SK-MEL-5 (cell line): ENCODE results near the gene F8A3. TPM values are rescaled to one million over a fixed set of nuclear protein-coding genes. Genes with fewer than 3 reads are reported as not detected.
"Not testable (repeated sequence)": the region's sequence is repeated elsewhere in the genome, so short reads cannot be mapped to it uniquely, and the experiment has no call there.

Source experiments
- DNase-seq: peaks from one replicate; pipeline ENCODE4 v3.0.0-alpha.2; 2016; ENCODE audit warnings: low read depth, low spot score
- in situ Hi-C: cut with HindIII; loops from 2 replicates; pipeline ENCODE4 v1.10.0; 2016; ENCODE audit warnings: low sequenced_read_pairs, high pct_unique_total_duplicates, low pct_unique_long_range_greater_than_20kb
- polyA plus RNA-seq, 2 experiments: library from polyadenylated mRNA; depleted of rRNA; stranded (reverse); fragments of >200 nt; gene quantifications; 2 replicates each; pipeline ENCODE4 v1.2.3, GENCODE V29; 2015
- small RNA-seq, 2 experiments: library from RNA; depleted of rRNA; stranded (forward); fragments of <200 nt; gene quantifications; one replicate each; pipeline ENCODE3, GENCODE V24; 2014
- total RNA-seq: library from RNA; depleted of rRNA; stranded (reverse); fragments of >200 nt; shearing (Covaris generic); gene quantifications from 2 replicates; pipeline ENCODE4 v1.2.3, GENCODE V29; 2014; rRNA removed

Gene F8A3
- total RNA-seq: 1.6 and 1.8 TPM in 2 replicates
- 22.2 TPM in 2 replicates for polyA plus RNA-seq (2015; cell fraction: cytosol; rRNA removed)
- polyA plus RNA-seq (2015; cell fraction: nucleus; rRNA removed): 4.0 and 6.1 TPM in 2 replicates

- DNase-seq, in situ Hi-C loops: not testable (repeated sequence)
Measured at GRCh38 chrX:155458471-155458870, at the start of gene F8A3. Gene F8A3, minus strand, starts transcription at chrX:155458620. Its CDS starts 20 bp downstream, at chrX:155458600.

- DNase-seq: no peak
- in situ Hi-C loops: no loop called here
Measured at GRCh38 chrX:155505296-155505695, 46.9 kb upstream of the F8A3 start.

- in situ Hi-C loops, DNase-seq: not testable (repeated sequence)
Measured at GRCh38 chrX:155495134-155495533, 36.7 kb upstream of the F8A3 start.

GRCh38 chrX:155491421-155491820, 33.0 kb upstream of the F8A3 start:
- DNase-seq, in situ Hi-C loops: not testable (repeated sequence)

GRCh38 chrX:155477136-155477535, 18.7 kb upstream of the F8A3 start:
- in situ Hi-C loops, DNase-seq: not testable (repeated sequence)

- in situ Hi-C loops, DNase-seq: not testable (repeated sequence)
Measured at GRCh38 chrX:155466269-155466938, 8.0 kb upstream of the F8A3 start.

- in situ Hi-C loops, DNase-seq: not testable (repeated sequence)
Measured at GRCh38 chrX:155460501-155460900, 2.1 kb upstream of the F8A3 start.

GRCh38 chrX:155457761-155458447, 516 bp downstream of the F8A3 start:
- in situ Hi-C loops: not testable (repeated sequence)

GRCh38 chrX:155441097-155441496, 17.3 kb downstream of the F8A3 start:
- in situ Hi-C loops: no loop called here
- DNase-seq: no peak

More at GRCh38 chrX:155457761-155458447, 516 bp downstream of the F8A3 start:
- DNase-seq: not testable (repeated sequence)

GRCh38 chrX:155435744-155436112, 22.7 kb downstream of the F8A3 start:
- in situ Hi-C loops: no loop called here
- no peak for DNase-seq

GRCh38 chrX:155434906-155435743, 23.3 kb downstream of the F8A3 start:
- DNase-seq: no peak
- in situ Hi-C loops: no loop called here

- no peak for DNase-seq
- in situ Hi-C loops: no loop called here
Measured at GRCh38 chrX:155417769-155418168, 40.7 kb downstream of the F8A3 start.

Small RNA genes within 50 kb of the gene (small RNA-seq; reads per million reads assigned to genes)
- gene MIR1184-3: 0 reads per million in 2 experiments

Other genes with a start within 250 kb of the F8A3 start
- 92.0 and 95.7 TPM in 2 replicates for gene VBP1, start 242.2 kb downstream of the F8A3 start, total RNA-seq
- gene RAB39B, start 194.1 kb downstream of the F8A3 start, total RNA-seq: 0.56 and 0.79 TPM in 2 replicates
- gene CLIC2, start 124.0 kb downstream of the F8A3 start, total RNA-seq: 0.05 and 0.67 TPM in 2 replicates
- gene F8A2, start 76.5 kb downstream of the F8A3 start, total RNA-seq: not detected in 2 replicates
- 0.19 and 0.26 TPM in 2 replicates for gene SPRY3, start 154.0 kb upstream of the F8A3 start, total RNA-seq
- gene TMLHE, start 154.3 kb upstream of the F8A3 start, total RNA-seq: 13.9 and 17.6 TPM in 2 replicates